GM12892 (cell line): Measurements from ENCODE around the gene FAM111B.

ENCODE experiments used
- DNase-seq: peaks from one replicate; pipeline ENCODE4 v3.0.0; 2011; ENCODE audit not compliant: insufficient read length
- FAIRE-seq: peaks from 2 replicates; lab custom pipeline; 2011; peaks lifted over from hg19 to GRCh38; lab: Jason Lieb, UNC
- POLR2A ChIP-seq: IDR thresholded peaks from 2 replicates; pipeline ENCODE4 v1.6.1; 2011; ENCODE audit warnings: low read depth, low read length, control low read depth
- POLR2AphosphoS5 ChIP-seq: IDR thresholded peaks from 2 replicates; pipeline ENCODE4 v1.6.1; 2011; ENCODE audit warnings: low read depth, low read length, control low read depth
- TAF1 ChIP-seq: IDR thresholded peaks from 2 replicates; pipeline ENCODE4 v1.6.1; 2011; ENCODE audit warnings: low read depth, mild to moderate bottlenecking, control low read depth, low read length, borderline replicate concordance

Gene FAM111B

DNA sequence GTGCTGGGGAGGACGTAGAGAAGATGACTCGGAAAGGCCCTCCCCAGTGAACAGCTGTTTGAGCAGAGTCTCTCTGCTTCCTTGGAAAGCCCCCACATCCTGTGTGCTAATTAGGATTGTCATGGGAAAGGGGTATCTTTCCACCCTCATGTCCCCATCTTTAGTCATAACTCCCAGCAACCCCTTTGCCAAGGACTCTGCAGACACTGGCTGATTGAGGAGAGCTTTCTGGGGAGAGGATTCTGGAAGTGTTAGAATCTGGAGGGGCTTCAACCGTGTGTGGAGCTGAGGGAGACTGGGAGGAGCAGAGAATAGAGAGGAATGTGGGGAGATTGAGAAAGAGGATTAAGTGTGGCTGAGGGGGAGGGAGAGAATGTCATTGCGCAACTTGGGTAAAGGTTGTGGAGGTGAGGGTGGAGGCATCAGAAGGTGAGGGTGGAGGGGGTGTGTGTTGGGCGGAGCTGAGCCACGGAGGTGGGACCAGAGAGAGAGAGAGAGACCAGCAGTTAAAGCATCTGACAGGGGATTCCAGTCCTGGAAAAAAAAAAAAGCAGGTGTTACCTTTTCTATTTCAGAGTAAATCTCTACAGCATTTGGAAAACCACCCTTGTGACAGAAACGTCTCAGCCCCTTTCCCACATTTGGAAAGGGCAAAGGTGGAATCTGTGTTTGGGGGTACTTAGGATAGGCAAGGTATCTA lies 67.1 kb downstream of the FAM111B start:
- FAIRE-seq = peak; percentile 61
- TF ChIP-seq POLR2A (peak; percentile 46; the same call in 1 of the 2 replicates), TAF1 (no peak)
- DNase-seq = no peak

DNA sequence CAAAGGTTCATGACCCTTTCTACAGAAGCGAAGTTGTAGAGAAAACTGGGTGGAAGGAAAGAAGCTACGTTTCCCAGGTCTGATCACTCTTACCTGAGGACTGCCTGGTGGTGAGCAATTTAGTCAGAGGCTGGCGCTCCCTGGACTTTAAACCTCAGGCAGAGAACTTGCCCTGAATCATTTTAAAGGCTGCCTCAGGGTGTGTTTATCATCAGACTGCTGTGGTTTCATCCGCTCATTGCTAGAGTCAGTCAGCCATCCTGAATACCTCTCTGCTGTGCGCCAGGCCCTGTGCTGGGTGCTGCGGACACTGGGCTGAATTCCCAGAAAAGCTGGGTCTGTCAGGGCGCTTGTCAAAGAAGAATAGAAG lies 67.6 kb downstream of the FAM111B start:
- FAIRE-seq (no peak), DNase-seq (no peak)
- TF ChIP-seq TAF1 (no peak), POLR2A (no peak), POLR2AphosphoS5 (no peak)

DNA sequence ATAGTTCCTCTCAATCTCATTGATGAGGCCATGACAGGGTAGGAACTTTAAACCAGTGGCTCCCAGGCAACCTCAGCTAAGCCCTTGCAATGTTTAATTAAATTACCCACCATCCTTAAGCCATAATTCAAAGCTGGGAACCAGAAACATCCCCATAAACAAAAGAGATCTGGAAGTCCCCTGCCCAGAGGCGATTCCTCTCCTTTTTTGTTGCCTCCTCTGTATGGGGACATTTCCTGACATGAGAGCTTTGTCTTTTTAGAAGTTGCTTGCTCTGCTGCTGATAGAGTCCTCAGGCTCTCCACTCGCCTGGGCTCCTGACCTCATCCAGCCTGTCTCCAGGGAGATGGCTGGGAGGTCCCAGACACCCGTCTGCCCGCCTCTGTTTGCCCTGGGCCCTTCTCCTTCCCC lies 68.1 kb downstream of the FAM111B start:
- TF ChIP-seq POLR2AphosphoS5 (no peak), TAF1 (no peak), POLR2A (no peak)
- no peak for DNase-seq
- no peak for FAIRE-seq

DNA sequence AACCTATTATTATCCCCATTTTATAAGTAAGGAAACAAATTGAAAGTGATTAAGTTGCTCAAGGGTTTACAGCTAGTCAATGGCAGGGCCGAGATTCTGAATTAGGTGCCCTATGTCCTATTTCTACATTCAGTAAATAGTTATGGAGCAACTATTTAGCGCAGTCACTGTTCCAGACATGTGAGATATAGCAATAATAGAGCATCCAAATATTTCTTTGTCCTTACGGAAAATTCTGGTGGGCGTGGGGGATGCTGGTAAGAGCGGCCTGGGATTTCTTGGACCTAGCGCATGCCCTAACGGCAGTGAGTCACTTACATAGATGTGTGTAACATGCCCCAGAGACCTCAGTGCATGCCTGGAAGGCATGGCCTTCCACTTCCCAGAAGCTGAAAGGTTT lies 69.3 kb downstream of the FAM111B start:
- no peak for FAIRE-seq
- TF ChIP-seq POLR2AphosphoS5 (no peak), POLR2A (no peak), TAF1 (no peak)
- DNase-seq = no peak
